Heart left ventricle (tissue), 16 donors: ENCODE data around the gene REEP1. TPM values are rescaled to one million over a fixed set of nuclear protein-coding genes. Genes with fewer than 3 reads are reported as not detected.

Experiments used
- ATAC-seq, 4 donors: fragments of 200-7000 bp; cut with Tn5 transposase; one replicate each; pipeline ENCODE4 v1.9.1; 2020 to 2022; ENCODE audit warnings: moderate library complexity in 4 of 4, mild to moderate bottlenecking in 3 of 4, moderate number of reproducible peaks in 1 of 4
- DNase-seq, 5 donors: peaks; one replicate each; pipeline ENCODE4 v3.0.0-alpha.2; 2020
- H3K27ac ChIP-seq, 12 donors: fragments of 200-600 bp; sonication (generic) in 4 of 12; one replicate each; pipeline versions ENCODE4 v1.5.0 to v1.8.0; 2016 to 2022; ENCODE audit warnings: mild to moderate bottlenecking in 2 of 12
- H3K27me3 ChIP-seq, 9 donors: fragments of 200-600 bp; sonication (generic) in 2 of 9; one replicate each; pipeline versions ENCODE4 v1.5.1 to v1.8.0; 2016 to 2022; ENCODE audit warnings: mild to moderate bottlenecking in 3 of 9
- H3K36me3 ChIP-seq, 9 donors: fragments of 200-600 bp; sonication (generic) in 2 of 9; one replicate each; pipeline versions ENCODE4 v1.5.0 to v1.8.0; 2018 to 2022; ENCODE audit warnings: mild to moderate bottlenecking in 2 of 9
- H3K4me1 ChIP-seq, 12 donors: fragments of 200-600 bp; sonication (generic) in 4 of 12; one replicate each; pipeline versions ENCODE4 v1.5.0 to v1.8.0; 2016 to 2022; ENCODE audit warnings: mild to moderate bottlenecking in 3 of 12
- H3K4me3 ChIP-seq, 12 donors: fragments of 200-600 bp; sonication (generic) in 4 of 12; one replicate each; pipeline versions ENCODE4 v1.5.0 to v1.8.0; 2017 to 2022; ENCODE audit warnings: mild to moderate bottlenecking in 9 of 12, moderate library complexity in 4 of 12
- H3K9me3 ChIP-seq, 12 donors: fragments of 200-600 bp; sonication (generic) in 4 of 12; one replicate each; pipeline versions ENCODE4 v1.5.0 to v1.8.0; 2016 to 2022; ENCODE audit warnings: mild to moderate bottlenecking in 1 of 12
- POLR2A ChIP-seq, 2 donors: fragments of 450-650 bp; IDR thresholded peaks; one replicate each; pipeline ENCODE4 v1.6.1; 2017; ENCODE audit warnings: antibody characterized with exemption in 2 of 2, mild to moderate bottlenecking in 2 of 2, moderate library complexity in 2 of 2
- WGBS, 4 donors: extraction: QIAGEN DNeasy Blood & Tissue Kit in 2 of 4; methylation state at CpG; one replicate each; pipeline versions ENCODE4 v1.1.5 to v1.1.7; 2013 to 2018; 5-methylcytosine and 5-hydroxymethylcytosine counted together
- intact Hi-C, 10 donors: fragments of 100-400 bp; cut with DNase I; formaldehyde crosslinking; loops; one replicate each; pipeline versions ENCODE4 v1.11.1 to v1.14.2; 2022
- polyA plus RNA-seq, 2 donors: library from polyadenylated mRNA; stranded (reverse); fragments of 200-250 nt; gene quantifications; one replicate each; pipeline ENCODE4 v1.2.3, GENCODE V29; 2013
- total RNA-seq, 9 donors: library from RNA; depleted of rRNA in 2 of 9; stranded (reverse); fragments of >200 nt in 2 of 9; fragmentation: NEBNext Ultra II Directional in 3 of 9; extraction: Animal tissue kit (Norgen Biotek cat#: 25700) in 3 of 9; gene quantifications; one replicate each; pipeline versions ENCODE4 v1.1.0 to v1.2.4, GENCODE V29; 2016 to 2023
- TF ChIP-seq, protein P1 (sequence below), 12 donors: fragments of 200-600 bp; sonication (generic) in 4 of 12; IDR thresholded peaks; one replicate each; pipeline versions ENCODE4 v1.5.0 to v1.8.0; 2018 to 2022; ENCODE audit warnings: antibody characterized with exemption in 12 of 12, mild to moderate bottlenecking in 5 of 12
- donor health status: ischemic (EF 13 %, LVEDD 7.1; RV severe dilation, severe dysfunction).
- donor health status: healthy with polysubstance abuse.
- donor health status: DM: no; HTN: yes; CAD: no.
- donor health status: DM: no; HTN: no; CAD: no.
- donor health status: ischemic (EF 25% LVEDD 6.9; RV normal size, moderate dysfunction).
- donor health status: ischemic (EF 25% LVEDD 5.7; RV mildly dilated, moderate dysfunction).
- donor health status: healthy.
- donor health status: DM: yes; HTN: yes; CAD: no.
- donor health status: ischemic (EF 35%, LVEDD 5.7; RV mildly dilated, moderate dysfunction).
- donor health status: nonischemic (EF 11% LVEDD 7.7; RV severe dilation, severe dysfunction).
- donor health status: DM: yes; HTN: yes; CAD: no.
- donor health status: PGD.
- donor health status: ischemic (EF 29% LVEDD 5.4; RV normal size, mild dysfunction).
- donor health status: nonischemic (EF 23%, LVEDD 6.1; RV moderate dilation, normal function).

REEP1 gene
- total and polyA plus RNA-seq, 11 donors: 13.6 to 43.4 (median 27.6) TPM

DNA sequence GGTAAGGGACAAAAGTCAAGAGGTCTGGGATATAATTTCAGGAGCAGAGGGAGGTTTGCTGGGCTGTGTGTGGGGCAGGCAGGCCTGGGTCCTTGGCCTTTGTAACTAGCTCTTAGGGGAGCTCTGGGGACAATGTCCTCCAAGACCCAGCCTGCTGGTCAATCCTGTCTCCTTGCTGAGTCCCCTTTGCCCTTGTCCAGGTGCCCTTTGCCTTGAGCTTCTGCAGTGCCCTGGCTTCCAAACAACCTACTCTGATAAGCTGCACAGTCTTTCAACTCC lies 30.0 kb upstream of the REEP1 start:
- H3K4me1 ChIP-seq: peaks cover 0 to 17% (median 4%) of the 10 kb centered on the region in 12 donors
- no peak overlapping the region for H3K4me3 ChIP-seq
- H3K36me3 ChIP-seq: no peaks in the 10 kb centered on the region
- no peaks in the 10 kb centered on the region for H3K27me3 ChIP-seq
- intact Hi-C loops: loop anchor here in 8 of 10 donors (2.0 to 5.0 kb wide), 5 partner anchors 65 to 147 kb away; no protein-coding TSS in a partner anchor
- peaks cover 0 to 8% (median 2%) of the 10 kb centered on the region in 12 donors for H3K9me3 ChIP-seq
- DNase-seq (no peak), ATAC-seq (peak in 1 of 4 donors; percentile 14)
- TF ChIP-seq POLR2A (IDR thresholded peaks at IDR 0.05): no peak
- TF ChIP-seq, protein P1, sequence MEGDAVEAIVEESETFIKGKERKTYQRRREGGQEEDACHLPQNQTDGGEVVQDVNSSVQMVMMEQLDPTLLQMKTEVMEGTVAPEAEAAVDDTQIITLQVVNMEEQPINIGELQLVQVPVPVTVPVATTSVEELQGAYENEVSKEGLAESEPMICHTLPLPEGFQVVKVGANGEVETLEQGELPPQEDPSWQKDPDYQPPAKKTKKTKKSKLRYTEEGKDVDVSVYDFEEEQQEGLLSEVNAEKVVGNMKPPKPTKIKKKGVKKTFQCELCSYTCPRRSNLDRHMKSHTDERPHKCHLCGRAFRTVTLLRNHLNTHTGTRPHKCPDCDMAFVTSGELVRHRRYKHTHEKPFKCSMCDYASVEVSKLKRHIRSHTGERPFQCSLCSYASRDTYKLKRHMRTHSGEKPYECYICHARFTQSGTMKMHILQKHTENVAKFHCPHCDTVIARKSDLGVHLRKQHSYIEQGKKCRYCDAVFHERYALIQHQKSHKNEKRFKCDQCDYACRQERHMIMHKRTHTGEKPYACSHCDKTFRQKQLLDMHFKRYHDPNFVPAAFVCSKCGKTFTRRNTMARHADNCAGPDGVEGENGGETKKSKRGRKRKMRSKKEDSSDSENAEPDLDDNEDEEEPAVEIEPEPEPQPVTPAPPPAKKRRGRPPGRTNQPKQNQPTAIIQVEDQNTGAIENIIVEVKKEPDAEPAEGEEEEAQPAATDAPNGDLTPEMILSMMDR (IDR thresholded peaks at IDR 0.05): no peak
- no peak overlapping the region for H3K27ac ChIP-seq

DNA sequence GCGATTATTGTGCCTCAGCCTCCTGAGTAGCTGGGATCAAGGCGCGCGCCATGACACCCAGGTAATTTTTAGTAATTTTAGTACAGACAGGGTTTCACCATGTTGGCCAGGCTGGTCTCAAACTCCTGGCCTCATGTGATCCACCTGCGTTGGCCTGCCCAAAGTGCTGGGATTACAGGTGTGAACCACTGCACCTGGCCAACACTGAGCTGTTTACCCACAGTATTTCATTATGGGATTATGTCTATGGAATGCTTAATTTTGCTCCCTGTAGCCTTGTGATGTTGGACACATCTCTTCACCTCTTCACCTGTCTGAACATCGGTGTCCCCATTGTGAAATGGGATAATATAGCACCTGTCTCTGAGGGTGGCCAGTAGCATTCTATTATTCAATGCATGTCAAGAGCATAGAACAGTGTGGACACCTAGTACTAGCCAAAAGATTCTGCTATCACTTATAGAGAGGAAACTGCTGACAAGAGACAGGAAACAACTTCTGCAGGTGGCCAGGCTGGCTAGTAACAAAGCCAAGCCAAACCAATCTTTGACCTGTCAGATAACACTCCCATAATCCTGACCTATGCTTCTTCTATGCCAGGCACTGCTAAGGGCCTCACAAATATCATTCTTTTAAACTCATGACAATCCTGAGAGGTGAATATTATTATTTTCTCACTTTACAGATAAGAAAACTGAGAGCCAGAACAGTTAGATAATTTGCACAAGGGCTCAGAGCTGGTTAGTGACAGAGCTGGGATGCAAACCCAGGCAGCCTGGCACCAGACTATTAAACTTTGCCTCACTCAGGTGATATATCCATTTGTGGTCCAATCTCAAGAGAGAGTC lies 29.4 kb upstream of the REEP1 start:
- ATAC-seq: peak; percentile 19 to 58 (median 46)
- H3K27me3 ChIP-seq: no peaks in the 10 kb centered on the region
- no peak overlapping the region for H3K27ac ChIP-seq
- intact Hi-C loops: loop anchor here in 8 of 10 donors (2.0 to 5.0 kb wide), 5 partner anchors 65 to 146 kb away; no protein-coding TSS in a partner anchor
- TF ChIP-seq POLR2A (IDR thresholded peaks at IDR 0.05): no peak
- TF ChIP-seq, protein P1 (IDR thresholded peaks at IDR 0.05): no peak
- no peak for DNase-seq
- peaks cover 0 to 8% (median 2%) of the 10 kb centered on the region in 12 donors for H3K9me3 ChIP-seq
- H3K4me1 ChIP-seq: peaks cover 0 to 17% (median 4%) of the 10 kb centered on the region in 12 donors
- WGBS, 4 donors: 82 to 90% (median 89%) methylated on average over 6 of the region's 6 CpGs
- no peaks in the 10 kb centered on the region for H3K36me3 ChIP-seq
- no peak overlapping the region for H3K4me3 ChIP-seq

DNA sequence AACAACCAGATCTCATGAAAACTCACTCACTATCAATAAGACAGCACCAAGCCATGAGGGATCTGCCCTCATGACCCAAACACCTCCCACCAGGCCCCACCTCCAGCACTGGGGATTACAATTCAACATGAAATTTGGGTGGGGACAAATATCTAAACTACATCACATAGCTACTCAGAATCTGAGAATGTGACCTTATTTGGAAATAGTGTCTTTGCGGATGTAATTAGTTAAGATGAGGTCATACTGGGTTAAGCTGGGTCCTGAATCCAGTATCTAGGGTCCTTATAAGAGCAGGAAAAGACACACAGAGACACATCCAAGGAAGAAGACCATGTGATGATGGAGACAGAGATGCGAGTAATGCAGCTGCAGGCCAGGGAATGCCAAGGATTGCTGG lies 27.5 kb upstream of the REEP1 start:
- Histone ChIP-seq H3K27ac (no peak overlapping the region), H3K4me3 (no peak overlapping the region), H3K9me3 (no peaks in the 10 kb centered on the region), H3K4me1 (peaks cover 0 to 17% (median 4%) of the 10 kb centered on the region in 12 donors), H3K27me3 (no peaks in the 10 kb centered on the region), H3K36me3 (no peaks in the 10 kb centered on the region)
- 83 to 98% (median 90%) methylated on average over 2 of the region's 2 CpGs for WGBS, 4 donors
- intact Hi-C loops: loop anchor here in 7 of 10 donors (5.0 kb wide), 3 partner anchors 63 to 143 kb away; no protein-coding TSS in a partner anchor
- no peak for ATAC-seq
- no peak for TF ChIP-seq POLR2A (IDR thresholded peaks at IDR 0.05)
- TF ChIP-seq, protein P1 (IDR thresholded peaks at IDR 0.05): no peak
- no peak for DNase-seq

DNA sequence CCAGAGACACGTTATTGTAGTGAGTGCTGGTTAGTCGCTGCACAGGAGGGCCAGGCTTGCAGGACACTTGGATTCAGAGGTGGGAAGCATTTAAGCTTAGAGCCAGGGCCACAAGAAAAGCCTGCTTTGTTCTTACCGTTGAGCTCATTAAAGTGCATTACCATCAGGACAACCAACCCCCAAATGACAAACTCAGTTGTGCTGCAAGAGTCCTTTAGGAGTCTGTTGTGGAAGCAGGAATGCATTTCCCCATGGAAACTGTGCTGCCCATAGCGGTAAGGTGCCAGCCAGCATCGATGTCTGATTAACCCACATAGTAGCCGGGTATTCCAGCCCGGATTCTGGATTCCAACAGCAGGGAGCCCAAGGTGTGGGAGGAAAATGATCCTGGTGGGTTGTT lies 23.4 kb upstream of the REEP1 start:
- Histone ChIP-seq H3K4me1 (no peaks in the 10 kb centered on the region), H3K27ac (no peak overlapping the region), H3K4me3 (no peak overlapping the region), H3K9me3 (no peaks in the 10 kb centered on the region), H3K27me3 (no peaks in the 10 kb centered on the region), H3K36me3 (no peaks in the 10 kb centered on the region)
- no peak for TF ChIP-seq POLR2A (IDR thresholded peaks at IDR 0.05)
- TF ChIP-seq, protein P1 (IDR thresholded peaks at IDR 0.05): no peak
- WGBS, 4 donors: 53 to 67% (median 58%) methylated on average over 6 to 7 of the region's 7 CpGs
- intact Hi-C loops: no loop called here
- DNase-seq: no peak
- no peak for ATAC-seq
